ENCODE measurements around the gene WWOX.

DNA sequence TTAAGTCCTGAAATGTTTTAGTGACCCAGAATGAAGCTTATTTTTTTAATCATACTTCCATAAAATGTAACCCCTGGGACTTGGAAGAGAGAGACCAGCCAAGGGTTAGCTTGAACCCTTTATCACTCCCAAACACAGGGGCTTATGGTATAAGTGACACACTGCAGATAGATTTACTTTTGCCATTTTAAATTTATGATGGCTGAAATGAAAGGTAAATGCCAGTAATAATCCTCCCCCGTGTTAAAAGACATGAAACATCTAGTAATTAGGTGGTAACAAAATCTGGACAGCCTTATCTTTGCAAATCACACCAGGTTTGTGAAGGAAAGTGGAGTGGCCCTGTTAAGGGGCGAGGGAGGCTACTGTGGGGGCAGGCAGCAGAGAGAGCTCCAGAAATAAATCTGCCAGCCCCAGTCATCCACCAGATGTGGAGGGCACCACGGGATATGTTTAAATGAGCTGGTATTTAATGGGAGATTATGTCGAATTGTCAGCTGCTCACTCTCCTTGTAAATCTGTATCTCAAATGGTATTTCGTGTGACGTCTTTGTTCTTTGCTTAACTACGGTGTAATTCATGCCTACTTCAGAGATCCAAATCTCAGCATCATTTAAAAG is 326.5 kb downstream of the WWOX start:
- TF ChIP-seq SMC3 (conservative IDR thresholded peaks at IDR 0.05; ENCODE audit: poor library complexity) (no peak), POLR2AphosphoS5 (IDR thresholded peaks at IDR 0.05) (no peak)
- TF ChIP-seq, protein P1, sequence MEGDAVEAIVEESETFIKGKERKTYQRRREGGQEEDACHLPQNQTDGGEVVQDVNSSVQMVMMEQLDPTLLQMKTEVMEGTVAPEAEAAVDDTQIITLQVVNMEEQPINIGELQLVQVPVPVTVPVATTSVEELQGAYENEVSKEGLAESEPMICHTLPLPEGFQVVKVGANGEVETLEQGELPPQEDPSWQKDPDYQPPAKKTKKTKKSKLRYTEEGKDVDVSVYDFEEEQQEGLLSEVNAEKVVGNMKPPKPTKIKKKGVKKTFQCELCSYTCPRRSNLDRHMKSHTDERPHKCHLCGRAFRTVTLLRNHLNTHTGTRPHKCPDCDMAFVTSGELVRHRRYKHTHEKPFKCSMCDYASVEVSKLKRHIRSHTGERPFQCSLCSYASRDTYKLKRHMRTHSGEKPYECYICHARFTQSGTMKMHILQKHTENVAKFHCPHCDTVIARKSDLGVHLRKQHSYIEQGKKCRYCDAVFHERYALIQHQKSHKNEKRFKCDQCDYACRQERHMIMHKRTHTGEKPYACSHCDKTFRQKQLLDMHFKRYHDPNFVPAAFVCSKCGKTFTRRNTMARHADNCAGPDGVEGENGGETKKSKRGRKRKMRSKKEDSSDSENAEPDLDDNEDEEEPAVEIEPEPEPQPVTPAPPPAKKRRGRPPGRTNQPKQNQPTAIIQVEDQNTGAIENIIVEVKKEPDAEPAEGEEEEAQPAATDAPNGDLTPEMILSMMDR (IDR thresholded peaks at IDR 0.05; ENCODE audit: poor library complexity, severe bottlenecking) = no peak

Data from neural cell (in vitro differentiated cells).